Measurements from ENCODE around the gene TPD52L1. TPM values are rescaled to one million over a fixed set of nuclear protein-coding genes. Genes with fewer than 3 reads are reported as not detected.

The TPD52L1 gene, protein sequence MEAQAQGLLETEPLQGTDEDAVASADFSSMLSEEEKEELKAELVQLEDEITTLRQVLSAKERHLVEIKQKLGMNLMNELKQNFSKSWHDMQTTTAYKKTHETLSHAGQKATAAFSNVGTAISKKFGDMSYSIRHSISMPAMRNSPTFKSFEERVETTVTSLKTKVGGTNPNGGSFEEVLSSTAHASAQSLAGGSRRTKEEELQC
- not detected for total RNA-seq

DNA sequence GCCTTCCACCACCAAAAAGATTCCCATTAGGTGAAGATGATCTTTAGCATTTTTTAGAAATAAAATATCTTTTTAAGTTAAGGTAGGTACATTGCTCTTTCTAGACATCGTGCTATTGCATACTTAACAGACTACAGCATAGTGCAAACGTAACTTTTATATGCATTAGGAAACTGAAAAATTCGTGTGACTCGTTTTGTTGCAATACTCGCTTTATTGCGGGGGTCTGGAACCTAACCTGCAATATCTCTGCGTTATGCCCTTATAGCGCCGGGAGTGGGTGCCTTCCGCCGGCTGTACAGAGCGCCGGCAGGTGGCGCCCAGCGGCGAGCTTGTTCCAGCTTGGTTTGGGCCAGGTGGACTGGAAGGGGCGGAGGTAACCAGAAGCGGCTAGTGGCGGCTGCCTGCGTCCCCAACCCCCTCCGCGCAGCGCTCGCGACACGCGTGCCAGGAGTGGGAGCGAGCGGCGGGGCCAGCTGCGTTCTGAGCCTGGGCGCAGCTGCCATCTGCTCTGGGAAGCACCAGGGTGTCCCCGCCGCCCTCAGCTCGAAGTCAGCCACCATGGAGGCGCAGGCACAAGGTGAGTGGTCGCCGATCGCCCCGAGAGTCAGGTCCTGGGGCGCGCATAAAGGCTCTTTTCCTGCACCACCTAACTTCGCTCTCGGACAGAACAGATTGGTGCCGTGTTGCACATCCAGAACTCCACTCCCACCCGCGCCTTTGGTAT, at the start of gene TPD52L1:
Gene TPD52L1, plus strand, starts transcription at position 383 of the 727 bp plus-strand sequence. Its CDS starts 179 bp downstream, at position 562.
- POLR2A ChIA-PET = interaction anchor here (1.0 kb wide), 1 partner anchor 636 kb away, joined by 3 read pairs; no protein-coding TSS in a partner anchor
- Mint-ChIP-seq H3K4me1 (peaks cover 6% of the 10 kb centered on the region), H3K36me3 (ENCODE audit: low read depth) (no peaks in the 10 kb centered on the region), H3K9me3 (no peaks in the 10 kb centered on the region), H3K27me3 (peaks cover 45% of the 10 kb centered on the region), H3K27ac (no peak within 1 kb of the TSS), H3K4me3 (peak within 1 kb of the TSS; percentile 55)
- peak; percentile 65 for DNase-seq
- CTCF ChIA-PET = interaction anchor here (0.7 to 1.8 kb wide), 15 partner anchors 9 to 166 kb away, joined by 3 to 16 read pairs (median 4); partner anchors contain the start of gene HDDC2

DNA sequence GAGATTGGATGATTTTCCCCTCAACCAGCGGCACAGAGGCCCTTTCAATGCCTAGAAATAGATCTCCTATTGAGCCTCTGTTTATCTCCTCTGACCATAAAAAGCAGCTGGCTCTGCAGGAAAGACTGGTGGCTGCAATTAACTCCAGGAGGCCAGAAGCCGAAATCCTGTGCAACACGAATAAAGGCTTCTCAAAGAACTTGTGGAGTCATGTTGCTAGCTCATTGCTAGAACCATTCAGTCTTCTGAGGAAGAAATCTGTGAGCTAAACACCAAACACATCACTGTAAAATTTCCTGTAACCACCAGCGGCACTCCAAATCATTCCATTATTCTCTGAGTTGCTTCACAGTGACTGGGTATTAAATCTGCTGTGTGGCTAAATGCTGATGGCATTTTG, 49.1 kb upstream of the TPD52L1 start:
- DNase-seq = no peak

DNA sequence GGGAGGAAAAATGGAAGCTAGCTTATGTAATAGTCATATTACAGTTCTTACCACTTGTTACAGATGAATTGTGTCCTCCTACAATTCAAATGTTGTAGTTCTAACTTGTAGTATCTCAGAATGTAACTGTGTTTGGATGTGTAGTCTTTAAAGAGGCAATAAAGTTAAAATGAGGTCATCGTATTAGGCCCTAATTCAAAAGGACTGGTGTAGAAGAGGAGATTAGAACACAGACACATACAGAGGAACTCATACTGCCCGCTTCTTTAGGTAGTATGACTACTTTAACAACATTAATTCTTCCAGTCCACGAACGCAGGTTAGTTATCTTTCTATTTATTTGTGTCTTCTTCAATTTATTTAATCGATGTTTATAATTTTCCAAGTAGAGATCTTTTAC, 46.5 kb upstream of the TPD52L1 start:
- no peak overlapping the region for H3K4me3 Mint-ChIP-seq
- no peaks in the 10 kb centered on the region for H3K4me1 Mint-ChIP-seq
- DNase-seq = no peak
- no peaks in the 10 kb centered on the region for H3K27me3 Mint-ChIP-seq
- H3K9me3 Mint-ChIP-seq = peaks cover 31% of the 10 kb centered on the region
- ChIA-PET CTCF (no interaction called here), POLR2A (no interaction called here)
- no peak overlapping the region for H3K27ac Mint-ChIP-seq
- peaks cover 10% of the 10 kb centered on the region for H3K36me3 Mint-ChIP-seq (ENCODE audit: low read depth)

More for the DNA sequence above, 49.1 kb upstream of the TPD52L1 start:
- Mint-ChIP-seq H3K27ac (no peak overlapping the region), H3K36me3 (ENCODE audit: low read depth) (no peaks in the 10 kb centered on the region), H3K4me1 (peaks cover 1% of the 10 kb centered on the region), H3K9me3 (peaks cover 6% of the 10 kb centered on the region), H3K27me3 (peaks cover 5% of the 10 kb centered on the region), H3K4me3 (no peak overlapping the region)
- CTCF ChIA-PET = no interaction called here
- POLR2A ChIA-PET = no interaction called here

DNA sequence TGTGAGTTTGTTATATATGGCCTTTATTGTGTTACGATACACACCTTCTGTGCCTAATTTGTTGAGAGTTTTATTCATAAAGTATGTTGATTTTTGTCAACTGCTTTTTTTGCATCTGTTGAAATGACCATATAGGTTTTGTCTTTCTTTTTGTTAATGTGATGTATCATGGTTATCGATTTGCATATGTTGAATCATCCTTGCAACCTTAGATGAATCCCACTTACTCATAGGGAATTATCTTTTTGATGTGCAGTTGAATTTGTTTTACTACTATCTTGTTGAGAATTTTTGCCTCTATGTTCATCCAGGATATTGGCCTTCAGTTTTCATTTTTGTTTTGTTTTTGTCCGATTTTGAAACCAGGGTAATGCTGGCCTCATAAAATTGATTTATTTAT, 45.7 kb upstream of the TPD52L1 start:
- DNase-seq = no peak
- Mint-ChIP-seq H3K9me3 (peaks cover 37% of the 10 kb centered on the region), H3K27ac (no peak overlapping the region), H3K27me3 (no peaks in the 10 kb centered on the region), H3K36me3 (ENCODE audit: low read depth) (peaks cover 13% of the 10 kb centered on the region), H3K4me3 (no peak overlapping the region), H3K4me1 (no peaks in the 10 kb centered on the region)
- ChIA-PET POLR2A (no interaction called here), CTCF (no interaction called here)

DNA sequence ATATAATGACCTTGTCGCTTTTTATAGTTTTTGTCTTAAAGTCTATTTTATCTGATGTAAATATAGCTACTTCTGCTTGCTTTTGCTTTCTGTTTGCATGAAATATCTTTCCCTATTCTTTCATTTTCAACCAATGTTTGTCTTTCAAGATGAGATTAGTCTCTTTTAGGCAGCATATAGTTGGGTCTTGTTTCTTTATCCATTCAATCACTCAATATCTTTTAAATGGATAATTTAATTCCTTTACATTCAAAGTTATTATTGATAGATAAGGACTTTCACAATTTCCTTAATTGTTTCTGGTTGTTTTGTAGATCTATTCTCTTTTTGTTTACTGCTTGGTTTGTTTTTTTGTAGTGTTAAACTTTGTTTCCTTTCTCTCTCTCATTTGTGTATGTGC, 43.5 kb upstream of the TPD52L1 start:
- H3K27me3 Mint-ChIP-seq = no peaks in the 10 kb centered on the region
- CTCF ChIA-PET = no interaction called here
- peaks cover 13% of the 10 kb centered on the region for H3K36me3 Mint-ChIP-seq (ENCODE audit: low read depth)
- POLR2A ChIA-PET = no interaction called here
- H3K4me1 Mint-ChIP-seq = no peaks in the 10 kb centered on the region
- H3K9me3 Mint-ChIP-seq = peaks cover 37% of the 10 kb centered on the region
- DNase-seq = no peak
- no peak overlapping the region for H3K27ac Mint-ChIP-seq
- no peak overlapping the region for H3K4me3 Mint-ChIP-seq

DNA sequence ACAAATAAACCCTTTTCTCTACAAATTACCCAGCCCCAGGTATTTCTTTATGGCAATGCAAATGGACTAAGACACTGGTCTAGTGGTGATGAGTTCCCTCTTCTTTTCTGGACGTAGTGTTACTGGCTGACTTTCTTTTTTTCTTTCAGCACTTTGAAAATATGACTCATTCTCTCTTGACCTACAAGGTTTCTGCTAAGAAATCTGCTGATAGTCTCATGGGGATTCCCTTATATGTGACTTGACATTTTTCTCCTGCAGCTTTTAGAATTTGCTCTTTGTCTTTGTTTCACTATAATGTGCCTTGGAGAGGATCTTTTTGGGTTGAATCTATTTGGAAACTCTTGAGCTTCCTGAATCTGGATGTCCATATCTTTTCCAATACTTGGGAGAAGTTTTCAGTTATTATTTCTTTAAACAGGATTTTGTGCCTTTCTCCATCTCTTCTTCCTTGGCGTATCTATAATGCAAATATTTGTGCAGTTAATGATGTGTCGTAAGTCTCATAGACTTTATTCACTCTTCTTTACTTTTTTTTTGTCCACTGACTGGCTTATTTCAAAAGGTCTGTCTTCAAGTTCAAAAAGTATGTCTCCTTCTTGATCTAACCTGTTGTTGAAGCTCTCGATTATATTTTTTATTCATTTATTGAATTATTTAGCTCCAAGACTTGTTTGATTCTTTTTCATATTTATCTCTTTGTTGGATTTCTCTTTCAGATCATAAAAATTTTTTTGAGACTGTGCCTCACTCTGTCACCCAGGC, 42.2 kb upstream of the TPD52L1 start:
- H3K27ac Mint-ChIP-seq = no peak overlapping the region
- no peak for DNase-seq
- H3K9me3 Mint-ChIP-seq = peaks cover 37% of the 10 kb centered on the region
- POLR2A ChIA-PET = no interaction called here
- H3K27me3 Mint-ChIP-seq = peaks cover 2% of the 10 kb centered on the region
- H3K36me3 Mint-ChIP-seq (ENCODE audit: low read depth) = peaks cover 13% of the 10 kb centered on the region
- CTCF ChIA-PET = no interaction called here
- no peak overlapping the region for H3K4me3 Mint-ChIP-seq
- no peaks in the 10 kb centered on the region for H3K4me1 Mint-ChIP-seq

DNA sequence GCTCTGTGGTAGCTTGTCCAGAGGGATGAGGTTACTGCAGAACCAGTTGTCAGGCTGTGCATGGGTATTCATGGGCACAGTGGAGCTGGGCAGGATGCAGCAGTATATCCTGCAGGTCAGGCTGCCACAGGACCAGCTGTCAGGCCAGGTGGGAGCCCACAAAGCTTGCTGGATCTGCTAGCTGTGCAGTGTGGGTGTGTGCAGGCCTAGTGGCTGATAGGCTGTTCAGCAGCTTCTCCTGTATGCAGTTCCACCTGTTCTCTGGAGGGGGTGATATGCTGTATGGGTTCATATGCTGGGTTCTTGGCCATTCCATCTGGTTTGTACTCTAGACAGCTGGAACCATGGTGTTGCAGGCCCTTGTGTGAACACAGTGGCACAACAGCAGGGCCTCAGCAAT, 40.6 kb upstream of the TPD52L1 start:
- Mint-ChIP-seq H3K9me3 (peaks cover 37% of the 10 kb centered on the region), H3K27me3 (peaks cover 2% of the 10 kb centered on the region), H3K27ac (no peak overlapping the region), H3K4me3 (no peak overlapping the region), H3K36me3 (ENCODE audit: low read depth) (peaks cover 13% of the 10 kb centered on the region), H3K4me1 (no peaks in the 10 kb centered on the region)
- POLR2A ChIA-PET = no interaction called here
- CTCF ChIA-PET = interaction anchor here (0.6 to 2.6 kb wide), 2 partner anchors 242 to 1157 kb away, joined by 3 to 12 read pairs; no protein-coding TSS in a partner anchor
- no peak for DNase-seq

DNA sequence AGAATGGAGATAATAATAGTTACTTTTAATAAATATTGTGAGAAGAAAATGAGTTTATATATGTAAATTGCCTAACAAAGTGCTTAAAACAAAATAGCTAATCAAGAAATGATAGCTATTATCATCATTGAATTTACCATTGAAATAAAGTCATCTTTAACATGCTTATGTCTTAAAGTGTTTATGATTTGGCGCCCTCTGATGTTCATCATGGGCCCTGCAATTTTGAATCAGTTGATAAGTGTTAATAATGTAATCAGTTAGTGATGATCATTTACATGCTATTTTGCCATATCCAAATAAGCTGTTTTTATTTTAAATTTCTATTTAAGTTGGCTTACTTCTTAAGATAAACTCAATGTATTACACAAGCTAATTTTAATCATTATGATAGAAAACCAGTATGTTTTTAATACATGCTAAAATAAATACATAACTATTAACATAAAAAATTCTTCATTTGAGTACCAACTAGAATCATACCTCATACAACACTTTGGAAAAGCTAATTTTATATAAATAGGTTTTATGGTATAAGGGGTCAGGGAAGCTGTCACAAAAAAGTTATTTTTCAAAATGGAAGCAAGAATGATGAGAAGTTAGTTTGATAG, 39.2 kb upstream of the TPD52L1 start:
- Mint-ChIP-seq H3K4me3 (no peak overlapping the region), H3K9me3 (peaks cover 32% of the 10 kb centered on the region), H3K4me1 (no peaks in the 10 kb centered on the region), H3K27ac (no peak overlapping the region), H3K27me3 (peaks cover 3% of the 10 kb centered on the region), H3K36me3 (ENCODE audit: low read depth) (peaks cover 13% of the 10 kb centered on the region)
- DNase-seq = peak; percentile 53
- POLR2A ChIA-PET = no interaction called here
- CTCF ChIA-PET = interaction anchor here (0.7 to 2.6 kb wide), 16 partner anchors 8 to 1313 kb away, joined by 3 to 12 read pairs (median 4); partner anchors contain the start of gene TPD52L1

DNA sequence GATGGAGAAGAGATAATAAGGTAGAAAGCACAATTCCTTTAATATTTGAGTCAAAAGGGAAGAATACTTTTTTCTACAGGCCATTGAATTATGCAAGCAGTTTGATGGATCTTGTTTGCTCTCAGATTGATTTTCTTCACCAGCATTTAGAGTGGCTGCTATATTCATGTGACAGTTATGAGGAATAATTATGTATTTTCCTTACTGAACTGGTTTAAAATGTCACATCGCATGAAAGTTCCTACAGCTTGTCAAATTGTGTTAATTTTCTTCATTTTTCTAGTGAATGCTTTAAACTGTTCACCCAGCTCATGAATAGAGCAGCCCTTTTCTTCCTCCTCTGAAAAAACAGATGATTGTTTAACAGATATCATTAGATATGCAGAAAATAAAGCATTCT, 37.4 kb upstream of the TPD52L1 start:
- Mint-ChIP-seq H3K27ac (no peak overlapping the region), H3K9me3 (peaks cover 15% of the 10 kb centered on the region), H3K36me3 (ENCODE audit: low read depth) (peaks cover 8% of the 10 kb centered on the region), H3K4me3 (no peak overlapping the region), H3K4me1 (no peaks in the 10 kb centered on the region), H3K27me3 (peaks cover 4% of the 10 kb centered on the region)
- CTCF ChIA-PET = no interaction called here
- no peak for DNase-seq
- POLR2A ChIA-PET = no interaction called here

DNA sequence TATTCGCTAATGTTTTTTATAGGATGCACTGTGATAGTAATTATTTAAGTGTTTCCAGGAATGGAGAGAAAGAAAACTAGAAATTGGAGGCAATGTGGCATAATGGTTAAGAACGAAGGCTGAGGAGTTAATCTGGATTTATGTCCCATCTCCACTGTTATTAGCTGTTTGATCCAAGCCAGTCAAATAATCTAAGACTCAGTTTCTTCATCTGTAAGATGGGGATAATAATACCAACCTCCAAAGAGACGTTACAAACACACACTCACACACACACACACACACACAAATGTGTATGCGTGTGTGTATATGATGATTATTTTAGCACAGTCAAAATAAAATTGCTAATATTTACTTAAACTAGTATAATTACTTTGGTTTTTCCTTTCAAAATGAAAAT, 36.9 kb upstream of the TPD52L1 start:
- CTCF ChIA-PET = no interaction called here

DNA sequence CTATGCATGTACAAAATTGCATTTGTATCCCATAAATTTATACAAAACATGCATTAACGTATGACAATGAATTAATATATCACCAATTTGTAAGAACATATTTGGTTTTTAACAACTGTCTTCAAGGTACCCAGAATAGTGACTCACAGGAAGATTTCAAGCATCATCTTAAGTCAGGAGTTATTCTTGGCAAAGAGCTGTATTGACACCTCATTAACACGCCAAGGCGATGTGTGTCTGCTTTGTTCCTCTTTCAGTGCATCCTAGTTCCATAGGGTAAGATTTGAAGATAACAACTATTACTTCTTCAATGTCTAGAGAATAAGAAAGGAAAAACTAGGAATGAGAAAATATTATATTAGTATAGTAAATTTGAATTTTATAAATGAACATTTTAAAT, 35.8 kb upstream of the TPD52L1 start:
- Mint-ChIP-seq H3K4me1 (no peaks in the 10 kb centered on the region), H3K9me3 (no peaks in the 10 kb centered on the region), H3K4me3 (no peak overlapping the region), H3K36me3 (ENCODE audit: low read depth) (no peaks in the 10 kb centered on the region), H3K27me3 (peaks cover 8% of the 10 kb centered on the region), H3K27ac (no peak overlapping the region)
- no peak for DNase-seq
- POLR2A ChIA-PET = no interaction called here
- CTCF ChIA-PET = interaction anchor here (1.2 kb wide), 1 partner anchor 247 kb away, joined by 6 read pairs; no protein-coding TSS in a partner anchor

More for the DNA sequence above, 36.9 kb upstream of the TPD52L1 start:
- DNase-seq = no peak
- H3K4me3 Mint-ChIP-seq = no peak overlapping the region
- H3K4me1 Mint-ChIP-seq = no peaks in the 10 kb centered on the region
- POLR2A ChIA-PET = no interaction called here
- H3K27ac Mint-ChIP-seq = no peak overlapping the region
- peaks cover 5% of the 10 kb centered on the region for H3K27me3 Mint-ChIP-seq
- H3K36me3 Mint-ChIP-seq (ENCODE audit: low read depth) = peaks cover 3% of the 10 kb centered on the region
- H3K9me3 Mint-ChIP-seq = peaks cover 10% of the 10 kb centered on the region

DNA sequence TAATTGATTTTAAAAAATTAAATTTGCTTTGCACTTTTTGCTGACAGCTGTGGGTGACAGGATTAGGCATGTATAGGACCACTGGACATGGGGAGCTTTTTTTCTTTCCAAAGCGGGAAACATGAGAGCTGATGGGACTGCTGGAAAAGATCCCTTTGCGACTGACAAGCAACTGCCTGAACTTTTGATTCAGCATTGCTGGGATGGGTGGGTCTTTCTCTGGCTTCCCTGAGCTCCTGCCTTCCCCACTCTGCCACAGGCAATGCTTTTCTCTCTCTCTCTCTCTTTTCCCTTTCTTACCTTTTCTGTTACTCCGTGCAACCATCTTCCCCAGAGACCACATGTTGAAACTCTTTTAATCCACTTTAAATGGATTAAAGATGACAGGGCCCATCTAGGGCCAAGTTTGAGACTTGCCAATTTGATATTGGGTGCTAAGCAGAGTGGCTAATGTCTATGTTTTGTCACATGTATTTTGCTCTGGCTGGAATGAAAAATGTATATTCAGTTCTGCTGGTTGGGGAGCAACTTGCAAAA, 33.5 kb upstream of the TPD52L1 start:
- Mint-ChIP-seq H3K4me3 (no peak overlapping the region), H3K27ac (no peak overlapping the region), H3K36me3 (ENCODE audit: low read depth) (no peaks in the 10 kb centered on the region), H3K27me3 (peaks cover 8% of the 10 kb centered on the region), H3K4me1 (no peaks in the 10 kb centered on the region), H3K9me3 (no peaks in the 10 kb centered on the region)
- ChIA-PET POLR2A (no interaction called here), CTCF (no interaction called here)
- no peak for DNase-seq

DNA sequence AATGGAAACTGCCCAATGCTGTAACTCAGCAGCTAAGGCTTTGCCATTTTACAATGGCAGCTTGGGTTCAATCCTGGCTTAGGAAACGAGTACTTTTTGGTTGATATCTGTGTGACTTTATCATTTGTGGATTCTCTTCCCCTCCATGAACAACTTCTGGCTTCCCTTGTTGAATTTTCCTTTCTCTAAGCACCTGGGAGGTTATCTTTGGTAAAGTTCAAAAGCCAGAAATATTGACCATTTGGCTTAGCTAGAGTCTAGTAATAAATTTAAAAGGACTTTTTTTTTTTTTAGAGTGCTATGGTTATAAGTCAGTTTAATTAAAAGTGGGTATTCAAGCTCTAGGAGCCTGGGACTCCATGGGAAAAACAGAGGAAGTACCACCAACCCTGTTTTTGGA, 31.7 kb upstream of the TPD52L1 start:
- ChIA-PET POLR2A (no interaction called here), CTCF (interaction anchor here (1.7 kb wide), 1 partner anchor 8 kb away, joined by 4 read pairs; no protein-coding TSS in a partner anchor)
- no peak for DNase-seq
- Mint-ChIP-seq H3K9me3 (no peaks in the 10 kb centered on the region), H3K27ac (no peak overlapping the region), H3K4me3 (no peak overlapping the region), H3K27me3 (peaks cover 6% of the 10 kb centered on the region), H3K4me1 (no peaks in the 10 kb centered on the region), H3K36me3 (ENCODE audit: low read depth) (no peaks in the 10 kb centered on the region)

All from activated CD4-positive, alpha-beta memory T cell treated with anti-CD3 and anti-CD28 coated beads, Interleukin-2, amount 10 ng/mL, durations not matched to agents 7 days and 5 days (primary cell).